Activated naive CD4-positive, alpha-beta T cell treated with Interleukin-2 at 50 U/mL for 16 hours (primary cell): ENCODE results near the gene DMRTC2.
A peak's percentile ranks its signal among the peaks of the same experiment; 100 is the strongest.

Source experiments
- DNase-seq: peaks from one replicate; pipeline ENCODE4 v3.0.0-alpha.2; 2020

DMRTC2 gene

GRCh38 chr19:41847351-41848105, 2.7 kb downstream of the DMRTC2 start:
- DNase-seq = no peak

GRCh38 chr19:41848666-41849065, 3.8 kb downstream of the DMRTC2 start:
- no peak for DNase-seq

GRCh38 chr19:41849067-41849466, 4.2 kb downstream of the DMRTC2 start:
- DNase-seq = no peak

GRCh38 chr19:41850381-41850780, 5.5 kb downstream of the DMRTC2 start:
- DNase-seq = no peak

- DNase-seq = no peak
Observed at GRCh38 chr19:41851456-41851855, 6.6 kb downstream of the DMRTC2 start.

- no peak for DNase-seq
Observed at GRCh38 chr19:41853344-41853743, 8.5 kb downstream of the DMRTC2 start.

- DNase-seq = no peak
Observed at GRCh38 chr19:41853768-41854167, 8.9 kb downstream of the DMRTC2 start.

GRCh38 chr19:41859213-41859617, 14.4 kb downstream of the DMRTC2 start:
- no peak for DNase-seq

- DNase-seq = peak; percentile 98
Observed at GRCh38 chr19:41859618-41860418, 15.0 kb downstream of the DMRTC2 start, which contains the start of gene RPS19. Gene RPS19, plus strand, starts transcription at chr19:41860255. Its CDS starts 520 bp downstream, at chr19:41860775.

- DNase-seq = peak; percentile 35
Observed at GRCh38 chr19:41860419-41861115, 15.7 kb downstream of the DMRTC2 start.

- no peak for DNase-seq
Observed at GRCh38 chr19:41861116-41861768, 16.4 kb downstream of the DMRTC2 start.

- peak; percentile 30 for DNase-seq
Observed at GRCh38 chr19:41861846-41862245, 17.0 kb downstream of the DMRTC2 start.

GRCh38 chr19:41862445-41862986, 17.7 kb downstream of the DMRTC2 start:
- peak; percentile 6 for DNase-seq

GRCh38 chr19:41863209-41863931, 18.5 kb downstream of the DMRTC2 start:
- no peak for DNase-seq

- DNase-seq = no peak
Observed at GRCh38 chr19:41864374-41864773, 19.5 kb downstream of the DMRTC2 start.

GRCh38 chr19:41866284-41866683, 21.4 kb downstream of the DMRTC2 start:
- peak; percentile 10 for DNase-seq

- no peak for DNase-seq
Observed at GRCh38 chr19:41868120-41868988, 23.5 kb downstream of the DMRTC2 start.

- no peak for DNase-seq
Observed at GRCh38 chr19:41868989-41869300, 24.1 kb downstream of the DMRTC2 start.

GRCh38 chr19:41869374-41869955, 24.6 kb downstream of the DMRTC2 start:
- no peak for DNase-seq

GRCh38 chr19:41870401-41870873, 25.6 kb downstream of the DMRTC2 start:
- DNase-seq = no peak
